ENCODE results near the gene ZNF669. TPM values are rescaled to one million over a fixed set of nuclear protein-coding genes. Genes with fewer than 3 reads are reported as not detected.

Gene ZNF669
- polyA plus RNA-seq, 4 donors = 3.6 to 6.8 (median 5.2) TPM

- DNase-seq = no peak
- H3K4me3 ChIP-seq (ENCODE audit: low read depth in 1 of 3, low read length in 3 of 3) = no peak overlapping the region
- no peaks in the 10 kb centered on the region for H3K36me3 ChIP-seq (ENCODE audit: control insufficient read depth in 3 of 3, insufficient read depth in 2 of 3, low read depth in 1 of 3, low read length in 3 of 3)
- WGBS, 3 donors = 61 to 73% (median 72%) methylated on average over 7 of the region's 7 CpGs
- H3K9me3 ChIP-seq (ENCODE audit: control insufficient read depth in 2 of 2, insufficient read depth in 1 of 2, low read depth in 1 of 2, low read length in 1 of 2) = no peaks in the 10 kb centered on the region
- peaks cover 3 to 14% (median 4%) of the 10 kb centered on the region in 3 donors for H3K27me3 ChIP-seq (ENCODE audit: control insufficient read depth in 3 of 3, insufficient read depth in 3 of 3, low read length in 3 of 3)
- FAIRE-seq = no peak
- peaks cover 0 to 4% (median 0%) of the 10 kb centered on the region in 3 donors for H3K4me1 ChIP-seq (ENCODE audit: control insufficient read depth in 3 of 3, insufficient read depth in 2 of 3, low read depth in 1 of 3, low read length in 2 of 3)
- no peak overlapping the region for H3K27ac ChIP-seq (ENCODE audit: low read depth in 1 of 3, low read length in 2 of 3)
These were observed 11.0 kb upstream of the ZNF669 start for GRCh38 chr1:247115141-247115510.

GRCh38 chr1:247114351-247115140, 10.4 kb upstream of the ZNF669 start:
- FAIRE-seq = no peak

GRCh38 chr1:247113733-247114271, 9.6 kb upstream of the ZNF669 start:
- Histone ChIP-seq H3K9me3 (ENCODE audit: control insufficient read depth in 2 of 2, insufficient read depth in 1 of 2, low read depth in 1 of 2, low read length in 1 of 2) (no peaks in the 10 kb centered on the region), H3K4me3 (ENCODE audit: low read depth in 1 of 3, low read length in 3 of 3) (no peak overlapping the region), H3K27ac (ENCODE audit: low read depth in 1 of 3, low read length in 2 of 3) (no peak overlapping the region), H3K36me3 (ENCODE audit: control insufficient read depth in 3 of 3, insufficient read depth in 2 of 3, low read depth in 1 of 3, low read length in 3 of 3) (no peaks in the 10 kb centered on the region), H3K4me1 (ENCODE audit: control insufficient read depth in 3 of 3, insufficient read depth in 2 of 3, low read depth in 1 of 3, low read length in 2 of 3) (peaks cover 0 to 4% (median 0%) of the 10 kb centered on the region in 3 donors), H3K27me3 (ENCODE audit: control insufficient read depth in 3 of 3, insufficient read depth in 3 of 3, low read length in 3 of 3) (peaks cover 3 to 14% (median 4%) of the 10 kb centered on the region in 3 donors)
- 62 to 81% (median 68%) methylated on average over 5 of the region's 5 CpGs for WGBS, 3 donors
- DNase-seq = no peak
- FAIRE-seq = no peak

More at GRCh38 chr1:247114351-247115140, 10.4 kb upstream of the ZNF669 start:
- Histone ChIP-seq H3K36me3 (ENCODE audit: control insufficient read depth in 3 of 3, insufficient read depth in 2 of 3, low read depth in 1 of 3, low read length in 3 of 3) (no peaks in the 10 kb centered on the region), H3K9me3 (ENCODE audit: control insufficient read depth in 2 of 2, insufficient read depth in 1 of 2, low read depth in 1 of 2, low read length in 1 of 2) (no peaks in the 10 kb centered on the region), H3K27ac (ENCODE audit: low read depth in 1 of 3, low read length in 2 of 3) (no peak overlapping the region), H3K4me3 (ENCODE audit: low read depth in 1 of 3, low read length in 3 of 3) (no peak overlapping the region), H3K4me1 (ENCODE audit: control insufficient read depth in 3 of 3, insufficient read depth in 2 of 3, low read depth in 1 of 3, low read length in 2 of 3) (peaks cover 0 to 4% (median 0%) of the 10 kb centered on the region in 3 donors), H3K27me3 (ENCODE audit: control insufficient read depth in 3 of 3, insufficient read depth in 3 of 3, low read length in 3 of 3) (peaks cover 3 to 14% (median 4%) of the 10 kb centered on the region in 3 donors)
- WGBS, 3 donors = 68 to 89% (median 72%) methylated on average over 12 to 13 of the region's 13 CpGs
- DNase-seq = no peak

DNA sequence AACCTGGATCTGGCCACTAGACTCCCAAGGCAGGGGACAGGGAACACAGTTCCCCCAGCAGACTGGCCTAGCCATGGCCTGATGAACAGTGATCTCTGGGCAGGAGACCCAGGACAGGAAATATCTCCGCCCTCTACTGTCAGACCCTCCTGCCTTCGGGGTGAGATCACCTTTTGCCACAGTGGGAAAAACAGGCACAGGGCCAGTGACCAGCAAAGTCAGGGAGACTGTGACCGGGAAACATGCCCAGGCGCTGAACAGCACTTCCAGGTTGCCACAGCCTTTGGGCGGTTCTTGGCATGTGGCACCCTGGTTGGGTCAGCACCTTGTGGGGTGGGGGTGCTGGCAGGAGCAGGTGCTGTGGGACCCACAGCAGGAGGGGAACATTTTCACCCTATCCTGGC, 8.9 kb upstream of the ZNF669 start:
- no peaks in the 10 kb centered on the region for H3K36me3 ChIP-seq (ENCODE audit: control insufficient read depth in 3 of 3, insufficient read depth in 2 of 3, low read depth in 1 of 3, low read length in 3 of 3)
- peaks cover 3 to 16% (median 4%) of the 10 kb centered on the region in 3 donors for H3K27me3 ChIP-seq (ENCODE audit: control insufficient read depth in 3 of 3, insufficient read depth in 3 of 3, low read length in 3 of 3)
- DNase-seq (no peak), FAIRE-seq (no peak)
- peaks cover 0 to 4% (median 0%) of the 10 kb centered on the region in 3 donors for H3K4me1 ChIP-seq (ENCODE audit: control insufficient read depth in 3 of 3, insufficient read depth in 2 of 3, low read depth in 1 of 3, low read length in 2 of 3)
- H3K27ac ChIP-seq (ENCODE audit: low read depth in 1 of 3, low read length in 2 of 3) = no peak overlapping the region
- no peaks in the 10 kb centered on the region for H3K9me3 ChIP-seq (ENCODE audit: control insufficient read depth in 2 of 2, insufficient read depth in 1 of 2, low read depth in 1 of 2, low read length in 1 of 2)
- WGBS, 3 donors = 56 to 73% (median 64%) methylated on average over 5 of the region's 5 CpGs
- no peak overlapping the region for H3K4me3 ChIP-seq (ENCODE audit: low read depth in 1 of 3, low read length in 3 of 3)

- H3K27ac ChIP-seq (ENCODE audit: low read depth in 1 of 3, low read length in 2 of 3) = no peak overlapping the region
- H3K4me3 ChIP-seq (ENCODE audit: low read depth in 1 of 3, low read length in 3 of 3) = peak overlapping the region in 2 of 3 donors; percentile 51 to 66
- H3K9me3 ChIP-seq (ENCODE audit: control insufficient read depth in 2 of 2, insufficient read depth in 1 of 2, low read depth in 1 of 2, low read length in 1 of 2) = no peaks in the 10 kb centered on the region
- DNase-seq (no peak), FAIRE-seq (no peak)
- no peaks in the 10 kb centered on the region for H3K36me3 ChIP-seq (ENCODE audit: control insufficient read depth in 3 of 3, insufficient read depth in 2 of 3, low read depth in 1 of 3, low read length in 3 of 3)
- peaks cover 3 to 21% (median 4%) of the 10 kb centered on the region in 3 donors for H3K27me3 ChIP-seq (ENCODE audit: control insufficient read depth in 3 of 3, insufficient read depth in 3 of 3, low read length in 3 of 3)
- peaks cover 0 to 4% (median 0%) of the 10 kb centered on the region in 3 donors for H3K4me1 ChIP-seq (ENCODE audit: control insufficient read depth in 3 of 3, insufficient read depth in 2 of 3, low read depth in 1 of 3, low read length in 2 of 3)
- WGBS, 3 donors = 22 to 57% (median 35%) methylated on average over 9 of the region's 9 CpGs
These were observed 8.3 kb upstream of the ZNF669 start for GRCh38 chr1:247112479-247112781.

DNA sequence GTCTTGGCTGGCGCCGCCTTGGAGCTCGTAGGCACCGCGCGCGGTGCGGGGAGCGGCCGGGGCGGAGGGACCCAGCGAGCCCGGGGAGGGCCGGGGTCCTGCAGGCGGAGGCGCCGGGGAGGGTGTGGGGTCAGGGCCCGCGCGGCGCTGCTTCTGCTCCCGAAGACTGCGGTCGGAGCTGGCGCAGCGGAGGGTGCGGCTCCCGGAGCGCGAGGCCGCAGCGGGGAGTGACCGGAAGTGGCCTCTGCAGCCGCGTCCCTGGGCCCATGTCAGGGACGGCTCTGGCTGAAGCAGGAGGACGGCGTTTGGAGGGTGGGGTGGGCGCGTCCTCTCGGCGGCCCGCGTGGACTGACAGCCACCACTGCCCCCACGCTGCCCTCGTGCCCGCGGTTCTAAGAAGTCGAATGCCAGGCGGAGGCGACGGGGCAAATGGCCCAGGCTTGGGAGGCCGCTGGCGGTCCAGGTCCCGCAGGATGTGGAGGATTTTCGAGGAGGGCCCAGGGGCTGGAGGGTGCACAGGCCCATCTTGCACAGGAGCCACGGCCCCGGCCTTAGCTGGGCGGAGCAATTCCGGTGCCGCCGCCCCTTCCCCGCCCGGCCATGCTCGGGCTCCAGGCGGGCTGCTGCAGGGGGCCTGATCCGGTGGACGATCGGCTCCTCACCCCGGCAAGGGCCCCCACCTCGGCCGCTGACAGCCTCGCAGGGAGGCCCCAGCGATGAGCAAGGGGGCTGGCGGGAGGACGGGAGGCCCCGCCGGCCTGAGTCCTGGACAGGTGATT, 7.7 kb upstream of the ZNF669 start:
- peak overlapping the region; percentile 51 to 66 (median 57) for H3K4me3 ChIP-seq (ENCODE audit: low read depth in 1 of 3, low read length in 3 of 3)
- WGBS, 3 donors = 0 to 3% (median 3%) methylated on average over 59 to 78 of the region's 78 CpGs
- peak; percentile 20 to 71 for DNase-seq
- H3K36me3 ChIP-seq (ENCODE audit: control insufficient read depth in 3 of 3, insufficient read depth in 2 of 3, low read depth in 1 of 3, low read length in 3 of 3) = no peaks in the 10 kb centered on the region
- FAIRE-seq = no peak
- H3K4me1 ChIP-seq (ENCODE audit: control insufficient read depth in 3 of 3, insufficient read depth in 2 of 3, low read depth in 1 of 3, low read length in 2 of 3) = peaks cover 0 to 4% (median 0%) of the 10 kb centered on the region in 3 donors
- H3K27me3 ChIP-seq (ENCODE audit: control insufficient read depth in 3 of 3, insufficient read depth in 3 of 3, low read length in 3 of 3) = peaks cover 3 to 21% (median 4%) of the 10 kb centered on the region in 3 donors
- H3K27ac ChIP-seq (ENCODE audit: low read depth in 1 of 3, low read length in 2 of 3) = peak overlapping the region in 1 of 3 donors; percentile 67
- no peaks in the 10 kb centered on the region for H3K9me3 ChIP-seq (ENCODE audit: control insufficient read depth in 2 of 2, insufficient read depth in 1 of 2, low read depth in 1 of 2, low read length in 1 of 2)

- FAIRE-seq = no peak
- Histone ChIP-seq H3K4me3 (ENCODE audit: low read depth in 1 of 3, low read length in 3 of 3) (peak overlapping the region; percentile 51 to 66 (median 57)), H3K36me3 (ENCODE audit: control insufficient read depth in 3 of 3, insufficient read depth in 2 of 3, low read depth in 1 of 3, low read length in 3 of 3) (no peaks in the 10 kb centered on the region), H3K27me3 (ENCODE audit: control insufficient read depth in 3 of 3, insufficient read depth in 3 of 3, low read length in 3 of 3) (peaks cover 3 to 21% (median 4%) of the 10 kb centered on the region in 3 donors), H3K4me1 (ENCODE audit: control insufficient read depth in 3 of 3, insufficient read depth in 2 of 3, low read depth in 1 of 3, low read length in 2 of 3) (peaks cover 0 to 4% (median 0%) of the 10 kb centered on the region in 3 donors), H3K9me3 (ENCODE audit: control insufficient read depth in 2 of 2, insufficient read depth in 1 of 2, low read depth in 1 of 2, low read length in 1 of 2) (no peaks in the 10 kb centered on the region), H3K27ac (ENCODE audit: low read depth in 1 of 3, low read length in 2 of 3) (peak overlapping the region in 1 of 3 donors; percentile 67)
- DNase-seq = peak; percentile 8 to 58
- 0 to 3% (median 1%) methylated on average over 20 to 62 of the region's 62 CpGs for WGBS, 3 donors
These were observed 7.1 kb upstream of the ZNF669 start for GRCh38 chr1:247111259-247111699.

DNA sequence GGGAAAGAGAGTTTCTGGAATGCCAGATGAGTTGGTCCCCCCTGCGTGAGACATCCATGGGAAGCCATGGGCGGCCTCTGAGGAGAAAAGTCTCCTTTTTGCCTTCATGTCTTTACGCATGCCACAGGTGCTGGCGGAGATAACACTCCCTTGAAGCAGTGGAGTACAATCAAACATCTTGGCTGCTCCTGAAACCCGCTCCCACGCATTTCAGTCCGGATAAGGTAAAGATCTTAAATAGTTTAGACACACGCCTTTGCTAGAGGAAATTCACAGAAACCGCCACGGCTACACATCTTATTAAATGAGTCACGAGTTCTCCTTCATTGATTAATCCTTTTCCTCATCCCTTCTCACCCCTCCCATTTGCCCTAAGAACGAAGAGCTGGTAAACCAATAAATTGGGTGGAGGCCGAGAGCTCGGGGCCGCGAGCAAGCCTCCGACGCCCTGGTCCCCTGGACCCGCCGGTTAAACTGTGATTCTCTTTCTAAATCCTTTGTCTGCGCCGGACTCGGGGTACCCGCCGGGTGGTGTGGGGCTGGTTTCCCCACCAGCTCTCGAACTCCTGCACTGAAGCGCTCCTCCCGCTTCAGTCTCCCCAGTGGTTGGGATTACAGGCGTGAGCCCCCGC, 6.6 kb upstream of the ZNF669 start:
- peaks cover 3 to 21% (median 6%) of the 10 kb centered on the region in 3 donors for H3K27me3 ChIP-seq (ENCODE audit: control insufficient read depth in 3 of 3, insufficient read depth in 3 of 3, low read length in 3 of 3)
- no peaks in the 10 kb centered on the region for H3K9me3 ChIP-seq (ENCODE audit: control insufficient read depth in 2 of 2, insufficient read depth in 1 of 2, low read depth in 1 of 2, low read length in 1 of 2)
- 5 to 18% (median 10%) methylated on average over 26 to 30 of the region's 30 CpGs for WGBS, 3 donors
- DNase-seq = peak; percentile 26 to 45
- FAIRE-seq = no peak
- peak overlapping the region; percentile 44 to 66 (median 57) for H3K4me3 ChIP-seq (ENCODE audit: low read depth in 1 of 3, low read length in 3 of 3)
- peak overlapping the region in 1 of 3 donors; percentile 67 for H3K27ac ChIP-seq (ENCODE audit: low read depth in 1 of 3, low read length in 2 of 3)
- no peaks in the 10 kb centered on the region for H3K36me3 ChIP-seq (ENCODE audit: control insufficient read depth in 3 of 3, insufficient read depth in 2 of 3, low read depth in 1 of 3, low read length in 3 of 3)
- peaks cover 0 to 4% (median 0%) of the 10 kb centered on the region in 3 donors for H3K4me1 ChIP-seq (ENCODE audit: control insufficient read depth in 3 of 3, insufficient read depth in 2 of 3, low read depth in 1 of 3, low read length in 2 of 3)
